C1 segment of cervical spinal cord (tissue), 14 donors: ENCODE measurements around the gene MRC2.

Experiments
- DNase-seq, 14 donors: peaks; one replicate each; lab custom pipeline; 2025; lab: John Stamatoyannopoulos, UW

The MRC2 gene

GRCh38 chr17:62614142-62614541, 13.3 kb upstream of the MRC2 start:
- DNase-seq = no peak

DNA sequence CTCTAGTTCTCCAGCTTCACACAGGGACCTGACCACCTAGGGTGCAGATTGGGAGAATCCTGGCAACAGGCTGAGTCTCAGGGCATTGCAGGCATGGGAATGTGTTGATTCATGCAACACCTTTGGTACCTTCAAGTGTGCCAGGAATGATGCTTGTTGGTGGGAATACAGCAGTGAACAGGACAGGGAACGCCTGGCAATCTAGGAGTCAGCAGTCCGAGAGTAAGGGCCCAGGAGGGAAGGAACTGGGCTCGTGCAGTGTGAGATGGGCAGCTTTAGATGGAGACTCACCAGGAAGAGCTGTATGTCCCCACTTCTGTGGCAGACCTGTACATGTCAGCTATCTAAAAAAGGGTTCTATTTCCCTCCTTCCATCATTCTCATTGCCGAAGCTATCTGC, 12.0 kb upstream of the MRC2 start:
- no peak for DNase-seq

- no peak for DNase-seq
Measured at GRCh38 chr17:62616993-62617893, 10.2 kb upstream of the MRC2 start.

DNA sequence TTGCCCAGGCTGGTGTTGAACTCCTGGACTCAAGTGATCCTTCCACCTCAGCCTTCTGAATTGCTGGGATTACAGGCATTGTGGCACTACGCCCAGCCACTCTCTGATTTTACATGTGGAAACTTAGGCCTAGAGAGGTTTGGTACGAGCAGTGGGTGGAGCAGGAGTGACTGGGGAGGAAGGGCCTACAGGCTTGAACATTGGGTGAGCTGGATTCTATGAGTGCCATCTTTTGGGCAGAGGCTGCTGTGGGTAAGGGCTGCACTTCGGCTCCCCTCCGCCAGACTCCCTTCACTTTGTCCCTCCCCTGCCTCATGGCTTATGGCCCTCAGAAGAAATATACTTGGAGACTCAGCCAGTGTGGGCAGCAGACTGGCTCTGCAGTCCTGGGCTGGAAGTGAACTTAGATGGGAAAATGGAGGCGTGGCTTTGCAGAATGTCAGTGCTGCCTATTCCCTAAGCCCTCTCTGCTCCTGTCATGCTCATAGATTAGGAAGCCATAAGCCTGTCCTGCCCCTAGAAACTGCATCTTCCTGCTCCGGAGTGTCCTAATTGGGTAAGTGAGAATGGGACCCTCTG, 9.5 kb upstream of the MRC2 start:
- no peak for DNase-seq

DNA sequence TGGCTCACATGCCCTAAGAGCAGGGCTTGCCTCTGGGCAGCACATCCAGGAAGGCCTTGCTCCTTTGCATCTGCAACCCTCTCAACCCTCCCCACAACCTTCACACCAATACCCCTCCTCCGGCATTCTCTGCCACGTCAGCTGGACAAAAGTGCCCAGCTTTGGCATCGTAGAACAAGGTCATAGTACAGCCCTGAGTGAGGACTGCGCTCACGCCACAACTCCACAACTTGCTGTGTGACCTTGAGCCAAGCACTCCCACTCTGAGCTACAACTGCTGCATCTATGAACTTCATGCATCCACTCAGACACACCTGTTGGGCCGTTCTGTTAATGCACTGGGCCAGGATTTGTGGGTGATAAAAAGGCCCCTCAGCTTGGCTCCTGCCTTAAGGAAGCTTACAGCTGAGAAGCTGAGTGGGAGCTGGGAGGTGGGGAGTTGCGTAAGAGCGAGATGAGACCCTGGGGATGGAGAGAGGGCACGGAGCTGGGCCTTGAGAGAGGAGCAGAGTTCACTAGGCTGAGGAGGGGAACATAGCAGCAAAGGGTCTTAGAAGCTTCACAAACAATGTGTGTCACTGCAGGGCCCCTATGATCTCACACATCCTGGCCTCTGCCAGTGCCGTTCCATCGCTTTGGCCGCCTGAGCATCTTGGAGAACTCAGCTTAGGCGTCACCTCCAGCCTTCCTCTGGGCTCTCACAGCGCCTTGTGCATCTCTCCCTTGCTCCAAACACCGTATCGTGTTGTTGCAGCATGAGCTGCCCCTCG, 8.6 kb upstream of the MRC2 start:
- DNase-seq = no peak

- DNase-seq = no peak
Measured at GRCh38 chr17:62619417-62620155, 7.9 kb upstream of the MRC2 start.

DNA sequence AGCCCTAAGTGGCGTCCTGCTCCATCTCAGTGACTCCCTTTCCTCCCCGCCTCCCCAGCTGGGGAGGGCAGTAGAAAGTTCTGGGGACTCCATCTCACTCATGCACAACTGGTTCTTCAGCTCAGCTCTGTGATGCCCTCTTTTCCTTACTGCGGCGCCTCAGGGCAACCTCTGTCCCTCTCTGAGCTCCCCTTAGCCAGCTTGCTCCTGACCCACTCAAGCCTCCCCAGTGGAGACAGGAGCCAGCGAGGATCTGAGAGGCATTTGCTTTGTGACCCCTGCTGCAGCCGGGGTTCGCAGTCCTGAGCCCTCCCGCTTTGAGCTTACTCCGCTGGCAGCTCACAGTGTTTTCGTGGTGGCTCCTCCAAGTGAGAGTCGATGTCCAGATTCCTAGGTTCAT, 6.2 kb upstream of the MRC2 start:
- DNase-seq = no peak

- DNase-seq = no peak
Measured at GRCh38 chr17:62625184-62625869, 2.1 kb upstream of the MRC2 start.

- no peak for DNase-seq
Measured at GRCh38 chr17:62625870-62626200, 1.6 kb upstream of the MRC2 start.

DNA sequence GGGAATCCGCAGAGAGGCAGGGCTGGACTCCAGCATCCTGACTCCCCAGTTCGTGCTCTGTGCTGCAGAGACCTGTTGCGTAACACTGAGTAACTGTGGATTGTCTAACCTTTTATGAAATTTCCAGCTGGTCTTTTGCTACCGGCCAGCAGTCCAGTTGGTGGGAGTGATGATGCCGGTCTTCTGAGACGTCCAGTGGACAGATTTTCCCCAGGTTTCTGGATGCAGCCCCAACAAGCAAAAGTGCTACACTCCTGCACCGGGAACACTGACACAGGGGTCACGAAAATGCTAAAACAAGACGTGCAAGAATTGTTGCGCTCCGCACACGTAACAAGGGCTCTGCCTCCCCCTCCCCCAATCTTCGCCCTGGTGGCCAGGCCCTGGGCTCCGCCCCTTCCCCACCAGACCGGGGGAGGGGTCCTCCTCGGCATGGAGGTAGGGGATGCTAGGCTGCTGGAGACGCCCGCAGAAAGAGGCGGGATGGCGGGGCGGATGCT, 701 bp upstream of the MRC2 start:
- peak in 3 of 14 donors; percentile 40 to 42 (median 40) for DNase-seq

DNA sequence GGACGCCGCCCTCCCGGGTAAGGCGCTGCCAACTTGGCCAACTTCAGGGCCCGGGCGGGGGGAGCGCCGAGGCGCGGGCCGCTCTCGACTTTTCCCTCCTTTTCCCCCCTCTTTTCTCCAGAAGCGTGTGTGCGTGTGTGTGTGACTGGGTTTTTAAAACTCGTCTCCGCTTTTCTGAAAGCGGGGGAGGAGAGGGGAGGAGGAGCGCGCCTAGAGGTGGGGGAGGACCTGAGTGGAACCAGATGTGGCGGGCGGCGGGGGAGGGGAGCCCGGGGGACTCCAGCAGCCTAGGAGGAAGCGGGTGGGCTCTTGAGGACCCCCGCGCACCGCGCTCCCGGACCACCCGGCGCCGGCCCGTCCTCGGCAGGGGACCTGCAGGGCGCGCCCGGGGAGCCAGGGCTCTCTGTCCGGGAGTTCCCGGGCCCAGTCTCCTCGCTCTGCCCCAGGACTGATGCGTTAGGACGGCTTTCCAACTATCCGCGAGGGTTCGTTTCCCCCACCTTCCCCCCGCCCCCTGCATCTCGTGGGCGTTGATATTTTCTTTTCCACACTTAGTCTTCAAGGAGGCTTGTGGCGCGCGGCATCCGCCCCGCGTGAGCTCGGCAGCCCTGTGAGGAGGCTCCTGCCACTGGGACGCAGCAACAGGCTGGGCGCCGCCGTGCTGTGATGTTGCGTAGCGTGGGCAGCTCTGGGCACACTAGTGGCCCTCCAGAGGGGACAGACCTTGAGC, 599 bp downstream of the MRC2 start:
- peak in 6 of 14 donors; percentile 22 to 70 (median 38) for DNase-seq

- peak in 3 of 14 donors; percentile 22 to 45 (median 42) for DNase-seq
Measured at GRCh38 chr17:62628831-62629555, 1.5 kb downstream of the MRC2 start.

GRCh38 chr17:62629556-62630364, 2.3 kb downstream of the MRC2 start:
- no peak for DNase-seq

- DNase-seq = no peak
Measured at GRCh38 chr17:62630365-62631085, 3.1 kb downstream of the MRC2 start.

GRCh38 chr17:62631086-62631935, 3.8 kb downstream of the MRC2 start:
- no peak for DNase-seq

DNA sequence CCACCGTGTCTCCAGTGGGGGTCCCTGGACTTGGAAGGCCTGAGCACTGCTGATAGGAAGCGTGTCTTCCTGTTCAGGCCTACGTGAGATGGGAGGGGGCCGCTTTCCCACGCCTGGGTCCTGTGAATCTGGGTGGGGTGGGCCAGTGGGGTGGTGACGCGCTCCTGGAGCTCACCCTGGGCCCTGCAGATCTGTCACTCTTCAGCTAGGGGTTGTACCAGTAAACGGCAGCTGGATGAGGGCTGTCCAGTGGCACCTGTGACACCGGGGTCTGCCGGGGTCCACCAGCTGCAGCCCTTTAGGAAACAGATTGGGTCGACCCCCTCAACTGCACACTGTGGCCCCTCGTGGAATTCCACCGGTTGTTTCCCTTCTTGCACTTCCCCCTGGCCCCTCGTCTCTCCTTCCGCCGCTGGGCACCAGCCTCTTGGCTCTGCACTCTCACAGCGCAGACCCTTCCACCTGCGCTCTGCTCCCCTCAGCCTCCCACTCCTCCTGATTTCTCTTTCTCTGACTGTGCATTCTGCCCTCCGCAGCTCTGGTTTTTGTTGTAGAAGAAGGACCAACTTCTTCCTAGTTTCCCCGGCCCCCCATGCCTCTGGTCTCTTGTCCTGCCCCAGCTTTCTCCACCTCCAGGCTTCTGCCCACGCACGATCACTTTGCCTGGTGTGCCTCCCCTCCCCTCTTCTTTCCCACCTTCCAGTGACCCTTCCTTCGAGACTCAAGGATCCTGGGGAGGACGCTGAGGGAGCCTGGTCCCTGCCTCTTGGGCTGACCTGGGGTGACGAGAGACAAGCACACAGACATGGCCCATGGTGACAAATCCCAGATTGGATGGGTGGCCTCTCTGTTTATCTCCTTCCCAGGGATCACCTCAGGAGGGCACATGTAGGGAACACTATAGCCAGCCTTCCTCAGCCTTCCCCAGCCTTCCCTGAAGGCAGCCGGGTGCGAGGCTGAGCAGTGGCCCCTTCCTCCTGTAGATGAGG, 4.8 kb downstream of the MRC2 start:
- DNase-seq = no peak
